ENCODE data around the gene TBL1XR1.

The TBL1XR1 gene

DNA sequence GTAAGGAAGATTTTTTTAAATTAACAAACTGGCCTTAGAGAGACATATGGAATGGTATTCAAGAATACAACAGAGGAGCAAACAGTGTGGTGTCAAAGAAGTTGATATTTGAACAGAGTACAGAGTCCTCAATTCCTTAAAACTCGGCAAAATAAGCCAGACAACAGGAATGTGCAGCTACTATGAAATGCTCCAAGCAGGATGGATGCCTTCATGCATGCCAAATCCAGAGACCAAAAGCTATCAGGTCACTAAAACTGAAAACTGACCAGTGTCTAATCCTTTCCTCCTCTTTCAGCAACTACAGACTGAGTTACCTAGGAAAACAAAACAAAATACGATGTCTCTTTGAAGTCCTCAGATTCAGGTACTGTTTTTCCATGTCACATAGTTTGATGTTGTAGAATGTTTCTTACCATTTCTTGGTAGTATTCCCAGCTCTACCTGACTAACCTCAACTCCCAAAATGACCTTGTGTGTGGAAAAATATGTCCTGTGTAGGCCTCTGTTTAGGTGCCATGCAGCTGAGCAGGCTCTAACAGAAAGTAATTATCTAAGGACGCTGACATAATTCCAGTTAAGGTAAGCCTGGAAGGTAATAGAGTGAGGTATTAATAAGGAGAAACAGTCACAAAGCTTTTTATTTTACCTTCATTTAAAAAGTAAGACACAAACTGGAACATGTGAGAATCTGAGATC is 46.9 kb downstream of the TBL1XR1 start:
- peak; percentile 23 for DNase-seq (ENCODE audit: low read depth)
- no peak overlapping the region for H3K4me3 ChIP-seq (replicated peaks; ENCODE audit: low read depth, low read length)
- TF ChIP-seq, protein P1, sequence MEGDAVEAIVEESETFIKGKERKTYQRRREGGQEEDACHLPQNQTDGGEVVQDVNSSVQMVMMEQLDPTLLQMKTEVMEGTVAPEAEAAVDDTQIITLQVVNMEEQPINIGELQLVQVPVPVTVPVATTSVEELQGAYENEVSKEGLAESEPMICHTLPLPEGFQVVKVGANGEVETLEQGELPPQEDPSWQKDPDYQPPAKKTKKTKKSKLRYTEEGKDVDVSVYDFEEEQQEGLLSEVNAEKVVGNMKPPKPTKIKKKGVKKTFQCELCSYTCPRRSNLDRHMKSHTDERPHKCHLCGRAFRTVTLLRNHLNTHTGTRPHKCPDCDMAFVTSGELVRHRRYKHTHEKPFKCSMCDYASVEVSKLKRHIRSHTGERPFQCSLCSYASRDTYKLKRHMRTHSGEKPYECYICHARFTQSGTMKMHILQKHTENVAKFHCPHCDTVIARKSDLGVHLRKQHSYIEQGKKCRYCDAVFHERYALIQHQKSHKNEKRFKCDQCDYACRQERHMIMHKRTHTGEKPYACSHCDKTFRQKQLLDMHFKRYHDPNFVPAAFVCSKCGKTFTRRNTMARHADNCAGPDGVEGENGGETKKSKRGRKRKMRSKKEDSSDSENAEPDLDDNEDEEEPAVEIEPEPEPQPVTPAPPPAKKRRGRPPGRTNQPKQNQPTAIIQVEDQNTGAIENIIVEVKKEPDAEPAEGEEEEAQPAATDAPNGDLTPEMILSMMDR (IDR thresholded peaks at IDR 0.05; ENCODE audit: low read length, missing control alignments): no peak

DNA sequence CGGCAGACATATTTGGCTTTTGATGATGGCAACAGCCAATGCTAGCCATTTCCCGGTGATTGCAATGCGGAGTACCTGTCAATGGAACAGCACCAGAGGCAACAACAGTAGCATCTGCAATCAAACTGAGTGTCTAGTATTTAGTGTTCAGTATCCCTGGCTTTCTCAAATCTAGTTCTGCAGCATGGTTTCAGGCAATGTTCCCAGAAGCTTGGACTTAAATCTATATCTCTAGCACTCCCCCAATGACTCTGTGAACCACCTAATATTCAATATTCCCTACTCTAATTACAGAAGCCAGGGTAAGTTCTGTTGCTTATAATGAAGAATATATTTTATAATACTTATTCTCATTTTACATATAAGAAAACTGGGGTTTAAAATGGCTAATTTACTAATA is 48.2 kb downstream of the TBL1XR1 start:
- DNase-seq (ENCODE audit: low read depth): no peak

DNA sequence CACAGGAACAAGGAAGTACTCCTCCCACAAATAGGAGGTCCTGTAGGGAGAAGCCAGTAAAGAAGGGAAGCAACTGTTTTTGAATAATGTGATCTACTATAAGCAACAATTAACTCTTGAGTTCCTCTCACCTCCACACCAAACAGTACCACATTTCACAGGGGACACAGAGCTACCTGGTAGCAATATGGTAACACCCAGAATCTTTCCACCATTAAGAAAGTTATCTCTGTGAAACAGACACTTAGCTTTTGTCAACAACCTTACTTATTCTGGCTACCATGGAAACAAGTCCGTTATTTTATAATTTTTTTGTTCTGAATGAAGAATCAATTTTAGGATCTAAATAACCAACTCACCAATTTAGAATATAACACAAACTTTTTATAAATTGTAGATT is 49.5 kb downstream of the TBL1XR1 start:
- H3K4me3 ChIP-seq (replicated peaks; ENCODE audit: low read depth, low read length): no peak overlapping the region
- no peak for DNase-seq (ENCODE audit: low read depth)
- TF ChIP-seq, protein P1 (IDR thresholded peaks at IDR 0.05; ENCODE audit: low read length, missing control alignments): no peak

More for the DNA sequence above, 48.2 kb downstream of the TBL1XR1 start:
- H3K4me3 ChIP-seq (replicated peaks; ENCODE audit: low read depth, low read length): no peak overlapping the region
- TF ChIP-seq, protein P1 (IDR thresholded peaks at IDR 0.05; ENCODE audit: low read length, missing control alignments): no peak

DNA sequence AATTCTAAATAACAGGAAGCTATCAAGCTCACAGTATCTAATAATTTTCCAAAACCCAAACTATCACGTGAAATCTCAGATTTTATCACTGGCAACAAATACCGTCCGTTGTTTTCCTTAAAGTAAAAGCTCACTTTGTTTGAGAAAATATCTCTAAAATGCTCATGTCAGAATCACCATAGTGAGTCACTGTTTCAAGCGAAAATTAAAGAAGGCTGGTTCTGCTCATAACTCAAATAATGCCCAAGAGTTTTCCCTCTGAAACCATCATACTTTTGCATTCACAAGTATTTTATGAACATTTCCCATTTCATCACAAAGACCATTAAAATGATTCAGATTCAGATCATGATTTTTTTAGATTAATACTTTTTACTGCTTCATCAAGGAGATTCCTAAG is 50.6 kb downstream of the TBL1XR1 start:
- TF ChIP-seq, protein P1 (IDR thresholded peaks at IDR 0.05; ENCODE audit: low read length, missing control alignments): no peak
- no peak overlapping the region for H3K4me3 ChIP-seq (replicated peaks; ENCODE audit: low read depth, low read length)
- no peak for DNase-seq (ENCODE audit: low read depth)

DNA sequence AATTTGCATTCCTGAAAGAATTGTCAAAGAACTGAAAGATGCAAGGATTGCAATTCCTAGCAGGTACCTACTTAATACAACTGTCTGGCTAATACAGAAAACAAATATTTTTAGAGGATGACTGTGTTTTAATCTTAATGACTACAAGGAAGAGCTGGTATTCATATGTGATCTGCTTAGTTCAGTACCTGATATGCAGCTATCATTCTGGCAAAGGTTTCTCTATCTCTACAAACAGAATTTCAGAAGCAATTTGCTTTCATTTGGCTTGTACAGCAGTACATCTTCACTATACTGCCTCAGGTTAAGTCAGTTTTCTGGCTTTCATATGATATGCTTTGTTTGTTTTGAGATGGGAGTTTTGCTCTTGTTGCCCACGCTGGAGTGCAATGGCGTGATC is 51.3 kb downstream of the TBL1XR1 start:
- H3K4me3 ChIP-seq (replicated peaks; ENCODE audit: low read depth, low read length): no peak overlapping the region
- no peak for DNase-seq (ENCODE audit: low read depth)
- TF ChIP-seq, protein P1 (IDR thresholded peaks at IDR 0.05; ENCODE audit: low read length, missing control alignments): no peak

DNA sequence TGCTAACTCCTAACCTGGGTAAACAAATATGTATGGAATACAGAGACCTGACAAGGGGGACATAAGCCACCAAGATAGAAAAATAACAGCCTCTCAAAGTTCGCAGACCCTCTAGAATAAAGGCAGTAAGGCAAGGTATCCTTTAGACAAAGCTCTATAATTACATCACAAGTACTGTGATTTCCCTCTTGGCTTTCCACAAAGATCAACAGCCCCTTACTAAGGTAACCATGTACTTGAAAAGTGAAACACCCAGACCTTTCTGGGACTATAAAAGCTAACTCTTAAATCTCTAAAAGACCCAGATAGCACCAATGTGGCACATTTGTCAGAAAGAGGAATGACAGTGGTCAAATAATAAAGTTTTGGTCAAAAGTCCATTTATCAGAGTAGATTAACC is 51.9 kb downstream of the TBL1XR1 start:
- TF ChIP-seq, protein P1 (IDR thresholded peaks at IDR 0.05; ENCODE audit: low read length, missing control alignments): no peak
- DNase-seq (ENCODE audit: low read depth): no peak
- H3K4me3 ChIP-seq (replicated peaks; ENCODE audit: low read depth, low read length): no peak overlapping the region

DNA sequence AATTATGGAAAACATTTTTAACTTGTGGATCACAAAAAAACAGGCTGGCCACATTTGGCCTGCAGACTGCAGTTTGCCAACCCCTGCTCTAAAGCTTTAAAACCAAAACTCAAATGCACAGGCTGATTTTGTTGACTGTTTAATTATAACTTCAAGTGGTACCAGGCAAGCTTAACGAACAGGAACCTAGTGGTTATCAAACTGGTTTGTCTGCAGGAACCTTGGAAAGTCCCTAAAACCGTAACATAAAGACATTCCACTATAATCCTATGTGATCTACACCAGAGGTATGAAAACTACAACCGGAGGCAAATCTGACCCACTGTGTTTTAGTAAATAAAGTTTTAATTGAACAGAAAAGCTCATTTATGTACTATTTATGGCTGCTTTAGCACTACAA is 52.4 kb downstream of the TBL1XR1 start:
- TF ChIP-seq, protein P1 (IDR thresholded peaks at IDR 0.05; ENCODE audit: low read length, missing control alignments): no peak
- DNase-seq (ENCODE audit: low read depth): no peak

More for the DNA sequence above, 52.4 kb downstream of the TBL1XR1 start:
- H3K4me3 ChIP-seq (replicated peaks; ENCODE audit: low read depth, low read length): no peak overlapping the region

All from fibroblast of pulmonary artery (primary cell).